Natural killer cell treated with Interleukin-12 subunit alpha and Interleukin-12 subunit beta and Interleukin-15 and Interleukin-18, amount 100 ng/mL, for 72 hours (primary cell): ENCODE data around the gene GALNTL6. TPM values are rescaled to one million over a fixed set of nuclear protein-coding genes. Genes with fewer than 3 reads are reported as not detected.
"Not testable (repeated sequence)": the region's sequence is repeated elsewhere in the genome, so short reads cannot be mapped to it uniquely, and the experiment has no call there.

Experiments
- ATAC-seq, 2 donors: fragments of 150-1000 bp; cut with Tn5 transposase in 1 of 2; sonication (Bioruptor Pico), chemical (Tn5 transposase) in 1 of 2; 2 replicates each; pipeline ENCODE4 v1.10.0; 2021
- DNase-seq: peaks from one replicate; pipeline ENCODE4 v3.0.0; 2022; ENCODE audit warnings: low spot score
- H3K27ac Mint-ChIP-seq, 2 donors: 1 replicate in 1 of 2; 2 replicates in 1 of 2; pipeline ENCODE4 v1.8.0; 2022; ENCODE audit warnings: mixed read lengths in 2 of 2, mild to moderate bottlenecking in 1 of 2, moderate library complexity in 1 of 2
- H3K27me3 Mint-ChIP-seq, 2 donors: 1 replicate in 1 of 2; 2 replicates in 1 of 2; pipeline ENCODE4 v1.8.0; 2022; ENCODE audit warnings: mixed read lengths in 2 of 2
- H3K36me3 Mint-ChIP-seq: one replicate; pipeline ENCODE4 v1.8.0; 2022; ENCODE audit warnings: mixed read lengths
- H3K4me1 Mint-ChIP-seq, 2 donors: 1 replicate in 1 of 2; 2 replicates in 1 of 2; pipeline ENCODE4 v1.8.0; 2022; ENCODE audit warnings: low read depth in 2 of 2, mixed read lengths in 2 of 2, mild to moderate bottlenecking in 1 of 2
- H3K4me3 Mint-ChIP-seq: one replicate; pipeline ENCODE4 v1.8.0; 2022; ENCODE audit warnings: mixed read lengths
- H3K9me3 Mint-ChIP-seq: 2 replicates; pipeline ENCODE4 v1.8.0; 2022; ENCODE audit warnings: mixed read lengths
- total RNA-seq, 2 donors: library from RNA; stranded (reverse); gene quantifications; one replicate each; pipeline ENCODE4 v1.2.3, GENCODE V29; 2022

The GALNTL6 gene
- total RNA-seq, 2 donors from 2014 or later: not detected

- H3K4me1 Mint-ChIP-seq: no peaks in the 10 kb centered on the region
- no peaks in the 10 kb centered on the region for H3K36me3 Mint-ChIP-seq
- no peak overlapping the region for H3K4me3 Mint-ChIP-seq
- H3K27ac Mint-ChIP-seq: no peak overlapping the region
- ATAC-seq: no peak
- H3K27me3 Mint-ChIP-seq: peaks cover 13% of the 10 kb centered on the region in 2 donors
- H3K9me3 Mint-ChIP-seq: no peaks in the 10 kb centered on the region
- DNase-seq: no peak
Measured at GRCh38 chr4:173002830-173003561, 1189.8 kb downstream of the GALNTL6 start.

GRCh38 chr4:173005912-173006633 lies 1192.9 kb downstream of the GALNTL6 start:
- ATAC-seq: no peak
- no peak for DNase-seq
- H3K4me1 Mint-ChIP-seq: no peaks in the 10 kb centered on the region
- no peak overlapping the region for H3K27ac Mint-ChIP-seq
- no peaks in the 10 kb centered on the region for H3K36me3 Mint-ChIP-seq
- H3K4me3 Mint-ChIP-seq: no peak overlapping the region
- H3K9me3 Mint-ChIP-seq: no peaks in the 10 kb centered on the region
- H3K27me3 Mint-ChIP-seq: peaks cover under 1 to 6% of the 10 kb centered on the region in 2 donors

- H3K4me1 Mint-ChIP-seq: no peaks in the 10 kb centered on the region
- no peak for DNase-seq
- H3K27me3 Mint-ChIP-seq: peaks cover 6% of the 10 kb centered on the region in 2 donors
- H3K4me3 Mint-ChIP-seq: no peak overlapping the region
- no peak for ATAC-seq
- no peak overlapping the region for H3K27ac Mint-ChIP-seq
- no peaks in the 10 kb centered on the region for H3K36me3 Mint-ChIP-seq
- no peaks in the 10 kb centered on the region for H3K9me3 Mint-ChIP-seq
Measured at GRCh38 chr4:173008436-173008835, 1195.2 kb downstream of the GALNTL6 start.

GRCh38 chr4:173009129-173009823 lies 1196.1 kb downstream of the GALNTL6 start:
- DNase-seq: no peak
- peaks cover 2 to 6% of the 10 kb centered on the region in 2 donors for H3K27me3 Mint-ChIP-seq
- no peak overlapping the region for H3K27ac Mint-ChIP-seq
- H3K9me3 Mint-ChIP-seq: no peaks in the 10 kb centered on the region
- no peak for ATAC-seq
- H3K36me3 Mint-ChIP-seq: no peaks in the 10 kb centered on the region
- H3K4me3 Mint-ChIP-seq: no peak overlapping the region
- no peaks in the 10 kb centered on the region for H3K4me1 Mint-ChIP-seq

GRCh38 chr4:173012608-173013007 lies 1199.4 kb downstream of the GALNTL6 start:
- no peaks in the 10 kb centered on the region for H3K36me3 Mint-ChIP-seq
- no peaks in the 10 kb centered on the region for H3K9me3 Mint-ChIP-seq
- no peak for DNase-seq
- no peak overlapping the region for H3K27ac Mint-ChIP-seq
- no peak overlapping the region for H3K4me3 Mint-ChIP-seq
- peaks cover 0 to 6% of the 10 kb centered on the region in 2 donors for H3K27me3 Mint-ChIP-seq
- H3K4me1 Mint-ChIP-seq: no peaks in the 10 kb centered on the region
- no peak for ATAC-seq

GRCh38 chr4:173013232-173013930 lies 1200.2 kb downstream of the GALNTL6 start:
- no peaks in the 10 kb centered on the region for H3K36me3 Mint-ChIP-seq
- H3K27me3 Mint-ChIP-seq: peaks cover 0 to 7% of the 10 kb centered on the region in 2 donors
- no peak overlapping the region for H3K27ac Mint-ChIP-seq
- no peaks in the 10 kb centered on the region for H3K4me1 Mint-ChIP-seq
- no peaks in the 10 kb centered on the region for H3K9me3 Mint-ChIP-seq
- ATAC-seq (no peak), DNase-seq (no peak)
- H3K4me3 Mint-ChIP-seq: no peak overlapping the region

- no peak overlapping the region for H3K4me3 Mint-ChIP-seq
- no peaks in the 10 kb centered on the region for H3K4me1 Mint-ChIP-seq
- no peaks in the 10 kb centered on the region for H3K36me3 Mint-ChIP-seq
- peaks cover 0 to 13% of the 10 kb centered on the region in 2 donors for H3K27me3 Mint-ChIP-seq
- DNase-seq (no peak), ATAC-seq (no peak)
- H3K27ac Mint-ChIP-seq: no peak overlapping the region
- H3K9me3 Mint-ChIP-seq: no peaks in the 10 kb centered on the region
Measured at GRCh38 chr4:173014113-173014558, 1200.9 kb downstream of the GALNTL6 start.

- Mint-ChIP-seq H3K36me3 (no peaks in the 10 kb centered on the region), H3K4me3 (no peak overlapping the region), H3K4me1 (no peaks in the 10 kb centered on the region), H3K9me3 (no peaks in the 10 kb centered on the region), H3K27ac (no peak overlapping the region), H3K27me3 (peaks cover 0 to 13% of the 10 kb centered on the region in 2 donors)
- ATAC-seq (no peak), DNase-seq (no peak)
Measured at GRCh38 chr4:173014836-173015235, 1201.6 kb downstream of the GALNTL6 start.

- Mint-ChIP-seq H3K27me3 (peaks cover 3 to 18% of the 10 kb centered on the region in 2 donors), H3K9me3 (no peaks in the 10 kb centered on the region), H3K36me3 (no peaks in the 10 kb centered on the region), H3K27ac (no peak overlapping the region), H3K4me3 (no peak overlapping the region), H3K4me1 (no peaks in the 10 kb centered on the region)
- ATAC-seq: no peak
- no peak for DNase-seq
Measured at GRCh38 chr4:173017802-173018201, 1204.6 kb downstream of the GALNTL6 start.

- ATAC-seq (no peak), DNase-seq (no peak)
- Mint-ChIP-seq H3K4me3 (no peak overlapping the region), H3K9me3 (no peaks in the 10 kb centered on the region), H3K27ac (no peak overlapping the region), H3K27me3 (peaks cover 3 to 18% of the 10 kb centered on the region in 2 donors), H3K36me3 (no peaks in the 10 kb centered on the region), H3K4me1 (no peaks in the 10 kb centered on the region)
Measured at GRCh38 chr4:173018446-173018845, 1205.2 kb downstream of the GALNTL6 start.

- ATAC-seq (no peak), DNase-seq (no peak)
- H3K36me3 Mint-ChIP-seq: no peaks in the 10 kb centered on the region
- H3K4me1 Mint-ChIP-seq: no peaks in the 10 kb centered on the region
- H3K27ac Mint-ChIP-seq: no peak overlapping the region
- H3K4me3 Mint-ChIP-seq: no peak overlapping the region
- H3K9me3 Mint-ChIP-seq: no peaks in the 10 kb centered on the region
- peaks cover 3 to 18% of the 10 kb centered on the region in 2 donors for H3K27me3 Mint-ChIP-seq
Measured at GRCh38 chr4:173019664-173020063, 1206.5 kb downstream of the GALNTL6 start.

GRCh38 chr4:173021746-173022573 lies 1208.8 kb downstream of the GALNTL6 start:
- H3K27me3 Mint-ChIP-seq: peaks cover 3 to 26% of the 10 kb centered on the region in 2 donors
- ATAC-seq, DNase-seq, H3K4me1 Mint-ChIP-seq, H3K9me3 Mint-ChIP-seq, H3K4me3 Mint-ChIP-seq, H3K36me3 Mint-ChIP-seq, H3K27ac Mint-ChIP-seq: not testable (repeated sequence)

- H3K4me3 Mint-ChIP-seq: no peak overlapping the region
- H3K36me3 Mint-ChIP-seq: no peaks in the 10 kb centered on the region
- ATAC-seq (no peak), DNase-seq (no peak)
- H3K4me1 Mint-ChIP-seq: peaks cover 0 to 5% of the 10 kb centered on the region in 2 donors
- no peak overlapping the region for H3K27ac Mint-ChIP-seq
- peaks cover 3 to 25% of the 10 kb centered on the region in 2 donors for H3K27me3 Mint-ChIP-seq
- no peaks in the 10 kb centered on the region for H3K9me3 Mint-ChIP-seq
Measured at GRCh38 chr4:173024203-173024602, 1211.0 kb downstream of the GALNTL6 start.
